Duodenal mucosa (tissue), 2 donors: ENCODE results near the gene ATXN10.

Source experiments
- H3K27ac ChIP-seq: one replicate; pipeline ENCODE4 v1.7.0; 2013; ENCODE audit warnings: low read depth, low read length
- H3K27me3 ChIP-seq, 2 donors: one replicate each; pipeline ENCODE4 v1.7.0; 2013; ENCODE audit warnings: low read length in 2 of 2, control low read depth in 1 of 2; ENCODE audit not compliant: insufficient read depth in 2 of 2, control insufficient read depth in 1 of 2
- H3K36me3 ChIP-seq, 2 donors: one replicate each; pipeline ENCODE4 v1.7.0; 2013; ENCODE audit warnings: low read length in 2 of 2, control low read depth in 1 of 2; ENCODE audit not compliant: insufficient read depth in 2 of 2, control insufficient read depth in 1 of 2
- H3K4me1 ChIP-seq, 2 donors: one replicate each; pipeline ENCODE4 v1.7.0; 2013; ENCODE audit warnings: low read length in 2 of 2, control low read depth in 1 of 2; ENCODE audit not compliant: insufficient read depth in 2 of 2, control insufficient read depth in 1 of 2
- H3K4me3 ChIP-seq, 2 donors: one replicate each; pipeline ENCODE4 v1.7.0; 2013; ENCODE audit warnings: low read length in 2 of 2, low read depth in 1 of 2
- H3K9ac ChIP-seq, 2 donors: one replicate each; pipeline ENCODE4 v1.7.0; 2013; ENCODE audit warnings: low read length in 2 of 2, low read depth in 1 of 2
- H3K9me3 ChIP-seq, 2 donors: one replicate each; pipeline ENCODE4 v1.7.0; 2013; ENCODE audit warnings: low read length in 2 of 2, control low read depth in 1 of 2; ENCODE audit not compliant: control insufficient read depth in 1 of 2

ATXN10 gene

GRCh38 chr22:45891996-45892621, 220.5 kb downstream of the ATXN10 start:
- no peaks in the 10 kb centered on the region for H3K4me1 ChIP-seq
- no peak overlapping the region for H3K9ac ChIP-seq
- H3K27ac ChIP-seq = no peak overlapping the region
- H3K27me3 ChIP-seq = peaks cover 0 to 10% of the 10 kb centered on the region in 2 donors
- H3K36me3 ChIP-seq = no peaks in the 10 kb centered on the region
- no peak overlapping the region for H3K4me3 ChIP-seq
- H3K9me3 ChIP-seq = no peaks in the 10 kb centered on the region

- H3K4me3 ChIP-seq = no peak overlapping the region
- H3K36me3 ChIP-seq = no peaks in the 10 kb centered on the region
- H3K9ac ChIP-seq = no peak overlapping the region
- no peak overlapping the region for H3K27ac ChIP-seq
- no peaks in the 10 kb centered on the region for H3K9me3 ChIP-seq
- no peaks in the 10 kb centered on the region for H3K4me1 ChIP-seq
- H3K27me3 ChIP-seq = peaks cover 0 to 7% of the 10 kb centered on the region in 2 donors
Observed at GRCh38 chr22:45892681-45893461, 221.2 kb downstream of the ATXN10 start.

- Histone ChIP-seq H3K9ac (no peak overlapping the region), H3K27me3 (peaks cover 0 to 9% of the 10 kb centered on the region in 2 donors)
Observed at GRCh38 chr22:45893516-45893915, 221.9 kb downstream of the ATXN10 start.

More at GRCh38 chr22:45893516-45893915, 221.9 kb downstream of the ATXN10 start:
- H3K4me3 ChIP-seq = no peak overlapping the region
- H3K36me3 ChIP-seq = no peaks in the 10 kb centered on the region
- H3K27ac ChIP-seq = no peak overlapping the region
- no peaks in the 10 kb centered on the region for H3K9me3 ChIP-seq
- no peaks in the 10 kb centered on the region for H3K4me1 ChIP-seq
